GM18507 (cell line): ENCODE results near the gene FAM200C.
"Not testable (repeated sequence)": the region's sequence is repeated elsewhere in the genome, so short reads cannot be mapped to it uniquely, and the experiment has no call there.

Experiments
- DNase-seq: peaks from one replicate; pipeline ENCODE4 v3.0.0; 2011; ENCODE audit warnings: low read depth; ENCODE audit not compliant: insufficient read length; ENCODE audit errors: extremely low spot score
- FAIRE-seq: peaks from 2 replicates; lab custom pipeline; 2011; peaks lifted over from hg19 to GRCh38; lab: Jason Lieb, UNC

The FAM200C gene

DNA sequence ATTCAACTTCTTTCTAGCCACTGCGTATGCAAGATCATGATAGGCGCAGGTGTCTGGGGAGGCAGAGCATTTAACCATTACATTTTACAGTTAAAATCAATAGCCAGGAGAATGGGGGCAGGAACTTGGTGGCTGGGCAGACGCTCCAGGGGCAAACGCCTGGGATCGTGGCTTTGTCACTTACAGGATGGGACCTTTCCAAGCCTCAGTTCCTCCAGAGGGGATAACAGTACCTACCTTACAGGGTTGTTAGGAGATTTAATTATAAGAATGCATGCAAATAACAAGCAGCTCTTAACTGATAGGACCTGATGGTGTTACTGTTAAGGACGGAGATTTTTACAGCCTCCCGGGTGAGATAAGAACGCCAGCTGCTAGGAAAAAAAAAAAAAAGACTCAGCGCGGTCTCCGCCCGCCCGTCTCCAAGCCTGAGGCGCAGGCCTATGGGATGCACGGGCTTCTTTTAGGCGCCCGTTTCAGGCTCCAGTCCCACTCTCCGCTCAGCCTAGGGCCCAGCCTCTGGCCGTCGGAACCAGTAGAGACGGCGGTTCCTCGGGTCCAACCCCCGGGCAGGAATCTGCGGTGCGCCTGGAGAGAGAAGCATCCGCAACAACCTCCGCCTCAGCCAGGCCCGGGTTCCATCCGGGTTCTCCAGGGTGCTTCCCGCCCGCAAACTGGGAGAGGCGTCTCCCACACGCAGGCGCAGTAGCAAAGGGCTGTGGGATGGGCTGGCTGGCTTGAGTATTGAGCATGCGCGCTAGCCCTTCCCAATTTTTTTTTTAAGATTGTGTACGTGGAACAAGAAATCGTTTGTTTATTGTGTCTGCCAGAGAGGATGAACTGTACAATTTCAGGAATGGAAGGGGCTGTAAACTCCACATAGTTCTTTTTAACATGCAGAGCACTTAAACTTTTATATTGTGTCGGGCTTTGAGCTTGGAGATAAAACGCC, at the start of gene FAM200C:
Gene FAM200C, minus strand, starts transcription at position 653 of the 952 bp plus-strand sequence. CDS start 4,564 bp downstream, outside the sequence.
- peak; percentile 87 for DNase-seq
- peak; percentile 96 for FAIRE-seq

DNA sequence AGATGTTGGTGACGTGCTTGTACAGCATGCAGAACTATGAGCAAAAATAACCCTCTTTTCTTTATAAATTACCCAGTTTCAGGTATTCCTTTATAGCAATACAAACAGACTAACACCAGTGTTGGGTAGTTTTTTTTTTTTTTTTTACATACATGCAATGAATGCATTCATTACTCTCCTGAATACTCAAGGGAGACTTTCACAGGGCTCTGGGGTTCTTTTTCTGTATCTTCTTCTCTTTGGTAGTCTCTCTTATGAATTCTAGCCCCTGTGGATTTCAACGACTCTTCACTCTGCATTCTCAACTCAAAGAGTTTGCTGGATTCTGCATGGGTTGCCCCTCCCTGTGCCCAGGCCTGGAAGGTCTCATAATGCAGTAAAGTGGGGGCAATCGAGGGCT, 49.6 kb upstream of the FAM200C start:
- FAIRE-seq (no peak), DNase-seq (no peak)

DNA sequence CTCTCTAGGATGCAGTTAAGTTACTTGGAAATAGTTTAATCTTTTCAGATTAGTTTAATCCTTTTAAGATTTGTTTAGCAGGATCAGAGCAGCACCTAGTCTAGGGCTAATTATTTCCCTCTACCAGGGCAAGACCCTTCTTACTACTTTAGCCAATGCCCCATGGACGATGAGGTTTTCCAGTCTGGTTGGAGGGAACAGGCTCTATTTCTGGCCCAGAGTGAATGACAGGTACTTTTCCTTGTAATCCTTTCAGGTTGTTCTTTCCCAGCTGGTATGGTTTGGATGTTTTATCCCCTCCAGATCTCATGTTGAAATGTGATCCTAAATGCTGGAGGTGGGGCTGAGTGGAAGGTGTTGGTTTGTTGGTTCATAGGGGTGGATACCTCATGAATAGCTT, 49.0 kb upstream of the FAM200C start:
- DNase-seq (no peak), FAIRE-seq (no peak)

DNA sequence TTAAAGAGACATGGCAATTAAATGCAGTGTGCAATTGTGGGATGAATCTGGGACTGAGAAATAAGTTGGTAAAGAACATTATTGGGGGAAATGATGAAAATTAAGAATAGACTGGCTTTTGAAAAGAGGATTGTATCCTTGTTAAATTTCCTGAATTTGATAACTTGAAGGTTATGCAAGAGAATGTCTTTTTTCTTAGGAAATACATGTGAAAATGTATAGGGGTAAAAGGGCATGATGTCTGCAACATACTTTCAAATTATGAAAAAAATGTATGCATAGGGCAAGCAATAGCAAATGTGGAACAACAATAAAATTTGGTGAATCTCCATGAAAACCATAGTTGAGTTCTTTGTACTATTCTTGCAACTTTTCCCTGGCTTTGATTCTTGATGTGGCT, 45.9 kb upstream of the FAM200C start:
- DNase-seq = no peak
- FAIRE-seq = peak; percentile 66

DNA sequence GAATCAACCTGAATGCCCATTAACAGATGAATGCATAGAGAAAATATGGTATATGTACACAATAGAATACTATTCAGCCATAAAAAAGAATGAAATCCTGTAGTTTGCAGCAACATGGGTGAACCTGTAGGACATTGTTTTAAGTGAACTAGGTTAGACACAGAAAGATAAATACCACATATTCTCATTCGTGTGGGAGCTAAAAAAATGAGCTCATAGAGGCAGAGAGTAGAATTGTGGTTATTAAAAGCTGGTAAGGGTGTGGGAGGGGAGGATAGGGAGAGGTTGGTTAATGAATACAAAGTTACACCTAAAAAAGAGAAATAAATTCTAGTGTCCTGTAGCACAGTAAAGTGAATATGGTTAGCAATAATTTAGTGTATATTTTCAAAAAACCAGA, 45.3 kb upstream of the FAM200C start:
- DNase-seq (no peak), FAIRE-seq (peak; percentile 86)

DNA sequence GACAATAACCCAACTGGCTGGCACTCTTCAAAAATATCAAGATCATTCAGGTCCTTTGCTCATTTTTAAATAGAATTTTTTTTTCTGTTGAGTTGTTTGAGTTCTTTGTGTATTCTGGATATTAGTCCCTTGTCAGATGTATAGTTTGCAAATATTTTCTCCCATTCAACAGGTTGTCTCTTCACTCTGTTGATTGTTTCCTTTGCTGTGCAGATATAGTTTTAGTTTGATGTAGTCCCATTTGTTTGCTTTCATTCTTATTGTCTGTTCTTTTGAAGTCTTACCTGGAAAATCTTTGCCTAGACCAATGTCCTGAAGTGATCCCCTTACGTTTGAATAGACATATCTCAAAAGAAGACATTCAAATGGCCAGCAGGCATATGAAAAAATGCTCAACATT, 44.6 kb upstream of the FAM200C start:
- DNase-seq (no peak), FAIRE-seq (no peak)

DNA sequence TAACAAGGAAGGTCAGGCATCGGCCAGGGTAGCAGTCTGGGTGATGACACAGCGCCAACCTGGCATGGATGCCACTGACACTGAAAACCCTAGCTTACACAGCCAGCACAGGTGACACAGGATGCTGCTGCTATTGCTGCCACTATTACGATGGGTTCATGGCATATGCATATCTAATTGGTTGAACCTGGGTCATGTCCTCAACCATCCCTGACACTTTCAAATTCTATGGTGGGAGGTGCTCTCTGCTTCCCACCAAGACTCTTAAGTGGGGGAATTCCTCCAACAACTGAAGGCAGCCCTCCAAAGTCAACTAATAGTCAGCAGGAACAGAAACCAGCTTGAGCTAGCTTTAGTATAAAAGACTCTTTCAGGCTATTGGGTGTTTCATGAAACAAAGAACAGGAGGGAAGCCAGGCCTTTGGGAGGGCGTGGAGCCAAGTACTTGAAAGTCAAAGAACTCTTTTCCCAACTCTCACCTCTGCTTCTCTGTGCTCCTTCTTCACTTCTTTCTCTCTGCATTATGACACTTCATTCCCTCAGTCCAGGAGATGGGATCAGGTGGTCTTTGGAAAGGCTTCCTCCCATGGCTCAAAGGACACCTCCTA, 43.1 kb upstream of the FAM200C start:
- FAIRE-seq (peak; percentile 90), DNase-seq (no peak)

DNA sequence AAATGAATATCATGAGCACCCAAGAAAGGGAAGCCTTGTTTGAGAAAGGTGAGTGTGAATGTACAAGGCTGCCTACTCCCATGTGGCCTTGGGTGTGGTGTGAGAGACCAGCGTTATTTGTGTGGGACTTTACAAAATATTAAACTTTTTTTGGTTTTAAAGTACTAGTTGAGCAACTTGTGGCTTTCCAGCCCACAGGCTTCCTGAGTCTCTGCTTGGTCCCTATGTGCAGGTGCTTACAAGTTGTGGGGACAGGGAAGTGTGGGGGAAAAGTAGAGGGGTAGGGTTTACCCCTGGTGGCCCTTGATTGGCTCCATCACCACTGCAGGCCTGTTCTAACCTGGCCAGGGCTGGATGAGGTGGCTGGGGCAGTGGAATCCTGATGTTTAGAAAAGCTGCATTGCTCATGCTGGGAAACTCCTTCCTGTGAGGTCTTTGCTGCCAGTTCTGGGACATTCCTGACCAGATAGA, 41.5 kb upstream of the FAM200C start:
- peak; percentile 97 for FAIRE-seq
- DNase-seq = no peak

DNA sequence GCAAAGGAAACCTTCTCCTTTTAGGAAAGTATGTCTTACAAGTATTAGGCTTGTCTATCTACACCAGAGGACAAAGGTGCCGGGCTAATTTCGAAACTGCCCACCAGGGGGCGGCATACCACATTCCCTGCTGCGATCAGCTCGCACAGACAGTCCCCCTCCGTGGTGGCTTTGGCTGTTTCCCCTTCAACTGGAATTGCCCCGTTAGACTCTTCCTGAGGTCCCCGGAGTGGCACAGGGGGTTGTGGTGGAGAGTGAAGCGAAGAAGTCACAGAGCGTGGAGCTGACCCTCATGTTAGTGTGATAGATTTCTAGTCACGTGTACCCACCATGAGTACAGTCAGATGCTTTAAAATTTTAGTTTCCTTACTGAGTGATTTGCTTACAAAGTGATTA, 39.3 kb upstream of the FAM200C start:
- DNase-seq (peak; percentile 56), FAIRE-seq (peak; percentile 95)

DNA sequence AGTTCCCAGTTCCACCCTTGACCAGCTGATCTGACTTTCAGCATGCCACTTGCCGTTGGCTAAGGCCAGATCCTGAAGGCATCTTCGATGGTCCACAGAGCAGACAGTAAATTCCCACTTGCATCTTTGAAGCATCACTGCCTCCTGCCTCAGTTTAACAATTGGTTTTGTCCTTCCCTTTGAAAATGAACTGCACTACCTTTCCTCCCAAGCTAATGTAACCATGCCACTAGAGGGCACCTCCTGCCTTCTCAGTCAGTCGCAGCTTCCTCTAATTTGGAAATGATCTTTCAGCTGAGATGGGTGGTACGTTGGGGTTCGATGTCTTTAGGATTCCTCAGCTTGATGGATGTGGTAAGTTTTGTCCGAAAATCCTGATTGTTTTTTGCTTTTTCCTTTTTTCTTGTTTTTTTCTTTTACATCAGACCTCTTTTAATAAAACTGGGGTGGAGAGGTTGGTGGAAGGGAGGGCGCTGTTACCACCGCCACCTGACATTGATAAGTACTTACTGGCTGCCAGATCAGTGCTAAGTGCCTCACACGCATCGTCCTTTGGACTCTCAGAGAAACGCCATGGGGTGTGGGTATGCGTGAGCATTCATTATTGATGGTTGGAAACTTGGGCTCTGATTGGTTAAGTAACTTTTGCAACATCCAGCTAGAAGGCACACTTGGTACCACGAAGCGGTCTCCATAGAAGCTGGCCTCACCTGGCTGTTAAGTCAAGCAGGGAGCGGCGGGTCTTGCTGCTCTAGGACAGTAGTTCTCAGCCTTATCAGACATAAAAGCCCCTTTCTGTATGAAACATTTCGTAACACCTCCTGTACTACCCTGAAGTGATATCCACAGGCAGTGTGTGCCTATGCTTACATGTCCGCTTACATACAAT, 38.7 kb upstream of the FAM200C start:
- FAIRE-seq (no peak), DNase-seq (no peak)

DNA sequence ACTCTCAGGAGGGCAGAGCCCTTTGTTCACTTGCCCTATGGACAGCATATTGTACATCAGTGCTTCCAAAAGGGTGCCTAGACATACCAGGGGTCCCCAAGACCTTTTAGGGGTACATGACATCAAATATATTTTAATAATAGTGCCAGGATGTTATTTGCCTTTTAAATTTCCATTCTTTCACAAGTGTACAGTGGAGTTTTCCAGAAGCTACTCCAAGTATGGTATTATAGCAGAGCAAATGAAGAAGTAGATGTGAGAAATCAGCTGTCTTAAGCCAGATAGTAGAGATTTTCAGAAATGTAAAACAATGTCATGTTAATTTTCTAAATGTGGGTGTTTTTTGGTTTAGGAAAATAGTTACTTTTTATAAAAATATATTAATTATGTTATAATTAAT, 37.4 kb upstream of the FAM200C start:
- DNase-seq (no peak), FAIRE-seq (no peak)

DNA sequence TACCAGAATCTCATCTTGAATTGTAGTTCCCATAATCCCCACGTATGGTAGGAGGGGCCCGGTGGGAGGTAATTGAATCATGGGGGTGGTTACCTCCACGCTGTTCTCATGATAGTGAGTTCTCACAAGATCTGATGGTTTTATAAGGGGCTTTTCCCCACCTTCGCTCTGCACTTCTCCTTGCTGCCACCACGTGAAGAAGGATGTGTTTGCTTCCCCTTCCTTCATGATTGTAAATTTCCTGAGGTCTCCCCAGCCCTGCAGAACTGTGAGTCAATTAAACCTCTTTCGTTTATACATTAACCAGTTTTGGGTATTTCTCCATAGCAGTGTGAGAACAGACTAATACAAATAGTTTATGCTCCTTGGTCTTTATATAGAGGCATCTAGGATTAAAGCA, 36.8 kb upstream of the FAM200C start:
- FAIRE-seq = peak; percentile 79
- DNase-seq = not testable (repeated sequence)

DNA sequence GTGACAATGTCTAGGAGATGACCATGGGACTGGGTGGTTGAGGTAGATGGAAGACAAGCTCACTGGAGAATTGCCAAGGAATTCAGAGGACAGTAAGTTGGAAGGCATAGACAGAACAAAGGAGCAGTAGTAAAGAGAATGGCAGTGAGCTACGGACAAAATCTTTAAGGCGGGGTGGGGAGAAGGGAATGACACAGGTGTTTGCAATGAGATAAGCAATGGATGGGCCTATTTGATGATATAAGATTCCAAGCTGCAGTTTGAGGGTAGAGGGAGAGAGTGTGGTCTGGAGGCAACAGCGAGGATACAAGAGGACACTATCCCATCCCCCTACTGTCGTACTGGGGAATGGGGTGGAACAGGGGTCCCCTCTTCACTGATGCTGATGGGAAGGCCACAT, 36.2 kb upstream of the FAM200C start:
- FAIRE-seq = no peak
- no peak for DNase-seq

DNA sequence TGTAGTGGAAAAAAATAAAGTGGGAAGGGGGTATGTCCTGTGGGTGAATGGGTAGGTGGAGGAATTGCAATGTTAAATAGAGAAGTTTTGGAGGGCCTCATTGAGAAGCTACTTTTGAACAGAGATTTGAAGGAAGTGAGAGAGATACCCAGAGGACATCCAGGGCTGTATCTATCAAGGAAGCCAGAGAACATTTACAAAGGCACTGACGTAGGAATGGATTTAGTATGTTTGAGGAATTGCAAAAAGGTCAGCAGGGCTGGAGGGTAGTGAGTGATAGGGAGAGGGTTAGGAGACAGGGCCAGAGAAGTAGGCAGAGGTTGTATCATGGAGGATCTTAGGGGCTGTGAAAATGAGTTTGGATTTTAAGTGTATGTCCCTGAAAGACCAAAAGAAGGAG, 35.7 kb upstream of the FAM200C start:
- DNase-seq = no peak
- FAIRE-seq = no peak

DNA sequence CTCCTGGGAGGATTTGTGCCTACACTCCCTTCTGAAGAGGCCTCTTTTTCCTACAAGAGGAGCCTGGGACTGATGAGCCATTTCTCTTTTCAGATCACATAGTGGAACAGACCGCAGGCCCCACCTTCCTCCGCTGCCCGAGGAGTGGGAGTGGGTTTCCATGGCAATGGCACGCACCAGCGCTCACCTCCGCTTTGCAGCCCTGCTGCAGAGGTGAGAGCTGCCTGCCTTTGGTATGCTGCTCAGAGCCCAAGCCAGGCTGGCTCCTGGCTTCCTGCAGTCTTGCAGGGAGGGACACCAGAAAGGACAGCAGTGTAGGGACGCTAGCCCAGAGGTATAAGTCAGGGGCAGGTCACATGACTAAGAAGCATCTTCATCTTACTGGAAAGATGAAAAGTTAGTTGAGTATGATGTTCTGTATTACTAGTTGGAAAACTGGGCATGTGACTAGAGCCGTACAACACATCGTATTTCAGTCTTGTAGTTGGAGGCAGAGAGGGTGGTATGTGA, 34.2 kb upstream of the FAM200C start:
- FAIRE-seq = peak; percentile 97
- DNase-seq = peak; percentile 70

DNA sequence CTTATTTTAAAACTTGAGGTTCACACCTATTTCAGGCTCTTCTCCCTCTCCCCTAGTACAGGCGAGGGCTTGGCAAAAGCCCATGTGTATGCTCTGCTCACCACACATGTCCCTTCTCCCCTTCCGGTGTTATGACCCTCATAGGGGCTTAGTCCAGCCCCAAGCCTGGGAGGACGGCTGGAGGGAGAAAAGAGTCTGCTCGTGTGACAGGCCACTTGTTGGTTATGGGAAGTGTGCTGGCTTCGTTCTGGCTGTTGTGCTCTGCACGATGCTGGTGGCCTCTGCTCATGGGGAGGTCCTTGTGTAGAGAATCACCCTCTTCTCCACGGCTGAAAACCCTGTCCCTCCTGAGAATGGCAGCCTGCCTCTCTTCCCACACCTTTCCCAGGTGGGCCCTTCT, 32.9 kb upstream of the FAM200C start:
- DNase-seq (no peak), FAIRE-seq (peak; percentile 12)

DNA sequence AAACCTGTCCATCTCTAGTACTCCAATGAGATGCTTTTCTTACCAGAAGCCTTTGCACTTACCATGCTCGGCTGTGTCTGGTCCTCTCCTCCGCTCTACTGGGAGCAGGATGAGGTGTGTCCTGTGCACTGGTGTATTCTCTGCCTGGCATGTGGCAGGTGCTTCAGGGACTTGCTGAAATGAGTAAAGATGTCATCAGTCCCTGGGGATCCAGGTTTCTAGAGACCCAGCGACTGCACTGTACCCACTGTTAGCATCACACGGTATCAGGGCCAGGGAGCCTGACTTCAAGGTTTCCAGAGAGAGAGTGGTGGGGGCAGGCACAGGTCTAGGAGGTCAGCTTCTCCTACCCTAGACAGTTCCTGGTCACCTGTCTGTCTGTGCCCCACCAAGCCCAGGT, 32.3 kb upstream of the FAM200C start:
- peak; percentile 55 for FAIRE-seq
- no peak for DNase-seq

DNA sequence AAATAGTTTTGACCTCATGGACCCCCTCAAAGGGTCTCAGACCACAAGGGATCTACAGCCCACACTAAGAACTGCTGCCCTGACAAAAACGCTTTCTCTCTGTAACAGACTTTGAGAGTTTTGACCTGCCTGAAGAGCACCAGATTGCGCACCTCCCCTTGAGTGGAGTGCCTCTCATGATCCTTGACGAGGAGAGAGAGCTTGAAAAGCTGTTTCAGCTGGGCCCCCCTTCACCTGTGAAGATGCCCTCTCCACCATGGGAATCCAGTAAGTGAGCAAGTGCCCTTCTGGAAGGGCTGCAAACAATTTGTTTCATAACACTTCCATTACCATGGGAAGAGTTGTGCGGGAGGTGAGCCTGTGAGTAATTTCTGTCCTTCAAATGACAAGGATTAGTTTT, 27.8 kb upstream of the FAM200C start:
- FAIRE-seq (no peak), DNase-seq (no peak)

DNA sequence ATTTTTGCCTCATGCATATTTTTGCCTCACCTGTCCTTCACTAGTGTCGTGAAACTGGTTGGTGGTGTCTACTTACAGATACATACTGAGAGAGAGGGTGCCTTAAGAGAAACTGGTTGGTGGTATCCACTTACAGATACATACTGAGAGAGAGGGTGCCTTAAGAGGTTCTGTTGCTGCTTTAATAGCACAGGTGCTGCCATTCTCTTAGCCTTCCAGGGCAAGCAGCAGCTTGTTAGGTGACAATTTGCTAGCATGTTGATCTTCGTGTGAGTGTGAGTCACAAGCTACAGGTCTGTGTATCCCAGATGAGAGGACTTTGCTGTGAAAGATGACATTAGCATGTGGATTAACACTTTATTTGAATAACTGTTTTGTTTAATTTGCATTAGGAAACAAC, 23.2 kb upstream of the FAM200C start:
- DNase-seq = no peak
- FAIRE-seq = no peak
